OCI-LY3 (cell line): ENCODE results near the gene MYH9.

ENCODE experiments used
- H2AFZ ChIP-seq: fragments of 200-600, 300-600 bp; shearing (Covaris generic); 2 replicates; pipeline ENCODE4 v1.6.0; 2014; ENCODE audit warnings: antibody characterized with exemption, low read depth, low read length
- H3K27ac ChIP-seq: fragments of 200-600, 300-600 bp; sonication (generic); 2 replicates; pipeline ENCODE4 v1.5.1; 2014; ENCODE audit warnings: mild to moderate bottlenecking, low read length, moderate library complexity, mixed read lengths
- H3K27me3 ChIP-seq: fragments of 200-600, 300-600 bp; sonication (generic); 2 replicates; pipeline ENCODE4 v1.6.1; 2014; ENCODE audit warnings: low read depth, low read length, mixed read lengths
- H3K36me3 ChIP-seq: fragments of 200-600, 300-600 bp; sonication (generic); replicated peaks from 2 replicates; pipeline ENCODE3; 2014; ENCODE audit warnings: low read depth, low read length, mixed read lengths
- H3K4me1 ChIP-seq: fragments of 300-600, 200-600 bp; sonication (generic); 2 replicates; pipeline ENCODE4 v1.6.1; 2014; ENCODE audit warnings: low read length, mixed read lengths
- H3K4me2 ChIP-seq: fragments of 200-600, 300-600 bp; sonication (generic); 2 replicates; pipeline ENCODE4 v1.6.1; 2014; ENCODE audit warnings: low read length, mixed read lengths
- H3K4me3 ChIP-seq: fragments of 300-600, 200-600 bp; sonication (generic); 2 replicates; pipeline ENCODE4 v1.5.1; 2014; ENCODE audit warnings: antibody characterized with exemption, mild to moderate bottlenecking, low read length, moderate library complexity
- H3K79me2 ChIP-seq: fragments of 300-600, 200-600 bp; shearing (Covaris generic); 2 replicates; pipeline ENCODE4 v1.6.1; 2014; ENCODE audit warnings: mild to moderate bottlenecking, low read length, mixed read lengths
- H3K9ac ChIP-seq: fragments of 300-600, 200-600 bp; shearing (Covaris generic); 2 replicates; pipeline ENCODE4 v1.6.0; 2014; ENCODE audit warnings: mild to moderate bottlenecking, low read length, moderate library complexity
- H3K9me3 ChIP-seq: fragments of 200-600, 300-600 bp; shearing (Covaris generic); 2 replicates; pipeline ENCODE4 v1.6.1; 2014; ENCODE audit warnings: low read length, mixed read lengths; ENCODE audit not compliant: insufficient read depth
- H4K20me1 ChIP-seq: fragments of 200-600, 300-600 bp; sonication (generic); 2 replicates; pipeline ENCODE4 v1.6.1; 2016; ENCODE audit warnings: low read length, mixed read lengths; ENCODE audit not compliant: insufficient read depth
- EZH2phosphoT487 ChIP-seq: fragments of 200-600 bp; shearing (Covaris generic); IDR thresholded peaks from 2 replicates; pipeline ENCODE4 v1.6.1; 2018; ENCODE audit warnings: antibody characterized with exemption, mixed run types, low read depth
- TF ChIP-seq, protein P1 (sequence below): fragments of 200-600, 300-600 bp; sonication (generic); IDR thresholded peaks from 2 replicates; pipeline ENCODE4 v1.5.1; 2014; ENCODE audit warnings: antibody characterized with exemption, low read length, low read depth

The MYH9 gene

GRCh38 chr22:36332623-36333332 lies 55.0 kb downstream of the MYH9 start:
- Histone ChIP-seq H3K4me3 (peak overlapping the region; percentile 74), H4K20me1 (peaks cover 31% of the 10 kb centered on the region), H3K9ac (peak overlapping the region; percentile 89), H3K36me3 (peaks cover 92% of the 10 kb centered on the region), H3K27me3 (no peaks in the 10 kb centered on the region), H2AFZ (no peak overlapping the region), H3K27ac (peak overlapping the region; percentile 92), H3K9me3 (no peaks in the 10 kb centered on the region), H3K4me1 (peaks cover 50% of the 10 kb centered on the region), H3K4me2 (peak overlapping the region; percentile 78), H3K79me2 (peaks cover 100% of the 10 kb centered on the region)
- TF ChIP-seq, protein P1, sequence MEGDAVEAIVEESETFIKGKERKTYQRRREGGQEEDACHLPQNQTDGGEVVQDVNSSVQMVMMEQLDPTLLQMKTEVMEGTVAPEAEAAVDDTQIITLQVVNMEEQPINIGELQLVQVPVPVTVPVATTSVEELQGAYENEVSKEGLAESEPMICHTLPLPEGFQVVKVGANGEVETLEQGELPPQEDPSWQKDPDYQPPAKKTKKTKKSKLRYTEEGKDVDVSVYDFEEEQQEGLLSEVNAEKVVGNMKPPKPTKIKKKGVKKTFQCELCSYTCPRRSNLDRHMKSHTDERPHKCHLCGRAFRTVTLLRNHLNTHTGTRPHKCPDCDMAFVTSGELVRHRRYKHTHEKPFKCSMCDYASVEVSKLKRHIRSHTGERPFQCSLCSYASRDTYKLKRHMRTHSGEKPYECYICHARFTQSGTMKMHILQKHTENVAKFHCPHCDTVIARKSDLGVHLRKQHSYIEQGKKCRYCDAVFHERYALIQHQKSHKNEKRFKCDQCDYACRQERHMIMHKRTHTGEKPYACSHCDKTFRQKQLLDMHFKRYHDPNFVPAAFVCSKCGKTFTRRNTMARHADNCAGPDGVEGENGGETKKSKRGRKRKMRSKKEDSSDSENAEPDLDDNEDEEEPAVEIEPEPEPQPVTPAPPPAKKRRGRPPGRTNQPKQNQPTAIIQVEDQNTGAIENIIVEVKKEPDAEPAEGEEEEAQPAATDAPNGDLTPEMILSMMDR = no peak
- TF ChIP-seq EZH2phosphoT487 = no peak

- no peaks in the 10 kb centered on the region for H3K27me3 ChIP-seq
- peaks cover 25% of the 10 kb centered on the region for H4K20me1 ChIP-seq
- H3K9me3 ChIP-seq = no peaks in the 10 kb centered on the region
- TF ChIP-seq EZH2phosphoT487 = no peak
- TF ChIP-seq, protein P1 = no peak
- H3K4me3 ChIP-seq = peak overlapping the region; percentile 74
- H2AFZ ChIP-seq = no peak overlapping the region
- H3K4me1 ChIP-seq = peaks cover 50% of the 10 kb centered on the region
- peak overlapping the region; percentile 92 for H3K27ac ChIP-seq
- H3K79me2 ChIP-seq = peaks cover 100% of the 10 kb centered on the region
- peak overlapping the region; percentile 78 for H3K4me2 ChIP-seq
- peak overlapping the region; percentile 89 for H3K9ac ChIP-seq
- peaks cover 92% of the 10 kb centered on the region for H3K36me3 ChIP-seq
Observed at GRCh38 chr22:36331912-36332622, 55.7 kb downstream of the MYH9 start.

DNA sequence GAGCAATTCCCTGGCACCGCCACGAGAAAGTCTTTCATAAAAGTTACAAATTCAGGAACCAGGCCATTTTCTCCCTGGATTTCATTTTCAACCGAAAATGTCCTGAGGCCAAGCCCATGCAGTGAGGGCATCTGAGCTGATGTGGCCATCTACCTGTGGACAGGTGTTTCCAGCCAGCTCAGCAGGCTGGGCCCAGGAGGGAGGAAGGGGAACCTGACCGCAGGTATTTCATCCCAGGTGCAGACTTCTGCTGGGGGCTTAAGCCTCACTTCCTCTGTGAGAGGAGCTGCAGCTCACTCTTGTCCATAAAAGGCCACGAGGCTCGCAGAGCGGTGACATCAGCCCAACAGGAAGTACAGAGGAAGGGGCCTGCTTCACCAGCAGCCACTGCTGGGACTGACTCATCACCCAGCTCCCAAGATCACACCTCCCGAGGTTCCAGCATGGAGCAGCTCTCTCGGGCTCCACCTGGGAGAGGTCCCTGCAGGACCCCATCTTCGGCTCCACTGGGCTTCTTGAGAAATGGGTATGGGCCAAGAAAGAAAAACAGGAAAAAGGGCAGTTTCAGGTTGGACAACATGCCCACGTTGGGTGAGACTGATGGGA lies 56.4 kb downstream of the MYH9 start:
- Histone ChIP-seq H2AFZ (no peak overlapping the region), H3K9me3 (no peaks in the 10 kb centered on the region), H3K9ac (peak overlapping the region; percentile 89), H3K4me2 (peak overlapping the region; percentile 78), H3K27ac (peak overlapping the region; percentile 92), H3K4me1 (peaks cover 50% of the 10 kb centered on the region), H3K27me3 (no peaks in the 10 kb centered on the region), H3K36me3 (peaks cover 92% of the 10 kb centered on the region), H3K4me3 (peak overlapping the region; percentile 74), H3K79me2 (peaks cover 100% of the 10 kb centered on the region), H4K20me1 (peaks cover 19% of the 10 kb centered on the region)
- no peak for TF ChIP-seq EZH2phosphoT487
- TF ChIP-seq, protein P1 = no peak
